Measurements from ENCODE around the gene ARFGAP1. TPM values are rescaled to one million over a fixed set of nuclear protein-coding genes. Genes with fewer than 3 reads are reported as not detected.

Gene ARFGAP1
- total and polyA plus RNA-seq, 2 experiments from 2014 or later = 41.5 to 95.5 TPM

- H3K4me2 ChIP-seq = peak overlapping the region; percentile 71
- peak; percentile 78 for ATAC-seq
- peak; percentile 90 for DNase-seq (ENCODE audit: low spot score)
- H3K79me2 ChIP-seq (replicated peaks; ENCODE audit: insufficient read depth) = no peaks in the 10 kb centered on the region
- H3K4me1 ChIP-seq (ENCODE audit: insufficient read depth) = peaks cover 20% of the 10 kb centered on the region
- H3K4me3 ChIP-seq = peak overlapping the region; percentile 35; the same call in 1 of the 2 replicates
- peak overlapping the region; percentile 81; the same call in 1 of the 2 replicates for H2AFZ ChIP-seq
- Mint-ChIP-seq H3K4me3 (peak overlapping the region; percentile 44; the same call in 2 of the 3 replicates), H3K27ac (no peak overlapping the region), H3K4me1 (peaks cover 31% of the 10 kb centered on the region), H3K9me3 (no peaks in the 10 kb centered on the region; the same call in 2 of the 3 replicates), H3K36me3 (ENCODE audit: low read depth) (no peaks in the 10 kb centered on the region), H3K27me3 (ENCODE audit: insufficient read depth, low read depth, poor library complexity) (peaks cover 23% of the 10 kb centered on the region)
- 0 out of 2 replicates have a peak, but pooled peaks cover 3% of the 10 kb centered on the region for H3K27me3 ChIP-seq (ENCODE audit: insufficient read depth)
- H3K36me3 ChIP-seq (ENCODE audit: insufficient read depth) = no peaks in the 10 kb centered on the region
- H4K20me1 ChIP-seq (replicated peaks; ENCODE audit: insufficient read depth) = no peaks in the 10 kb centered on the region
- peaks cover 6% of the 10 kb centered on the region; the same call in 1 of the 2 replicates for H3F3A ChIP-seq (replicated peaks; ENCODE audit: low read depth)
- no peaks in the 10 kb centered on the region for H3K9me2 ChIP-seq (ENCODE audit: insufficient read depth)
- peak; percentile 51 to 53 for TF ChIP-seq CTCF (conservative IDR thresholded peaks at IDR 0.05; ENCODE audit: low read depth in 2 of 2)
- TF ChIP-seq STAT1 (IDR thresholded peaks at IDR 0.05; ENCODE audit: unreplicated experiment) = no peak
- no peak for TF ChIP-seq NANOG (IDR thresholded peaks at IDR 0.05; ENCODE audit: borderline replicate concordance)
- H3K27ac ChIP-seq (ENCODE audit: low read depth) = no peak overlapping the region
Measured at GRCh38 chr20:63234693-63235398, 37.8 kb upstream of the ARFGAP1 start.

DNA sequence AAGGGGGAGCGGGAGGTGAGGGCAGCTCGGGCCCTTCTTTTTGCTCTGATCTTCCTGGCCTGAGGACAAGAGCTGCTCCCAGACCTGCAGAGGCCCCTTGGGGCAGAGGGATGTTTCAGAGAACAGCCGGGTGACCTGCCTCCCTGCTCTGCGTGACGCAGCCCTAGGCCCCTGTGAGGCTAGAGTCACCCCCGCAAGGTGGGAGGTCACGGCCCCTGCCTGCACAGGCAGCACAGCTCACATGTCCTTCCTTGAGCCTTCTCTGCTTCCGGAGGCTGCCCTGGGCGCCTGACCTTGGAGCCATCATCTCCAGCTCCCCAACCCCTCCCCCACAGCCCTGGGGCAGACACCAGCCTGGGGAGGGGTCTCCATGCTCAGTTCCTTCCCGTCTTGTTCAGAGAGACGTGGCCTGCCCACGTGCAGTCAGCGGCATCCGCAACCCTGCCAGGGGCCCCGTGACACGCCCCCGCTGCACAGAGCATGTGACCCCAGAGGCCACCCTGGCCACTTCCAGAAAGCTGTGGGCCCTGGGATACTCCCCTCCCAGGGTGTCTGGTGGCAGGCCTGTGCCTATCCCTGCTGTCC, 37.1 kb upstream of the ARFGAP1 start, which contains the start of gene BIRC7:
BIRC7 (plus strand) TSS at position 507 of the 585 bp plus-strand sequence. CDS start 192 bp downstream, outside the sequence.
- H3K9me2 ChIP-seq (ENCODE audit: insufficient read depth) = no peaks in the 10 kb centered on the region
- Mint-ChIP-seq H3K4me1 (peaks cover 24% of the 10 kb centered on the region), H3K4me3 (peak within 1 kb of the TSS; percentile 44; the same call in 2 of the 3 replicates), H3K9me3 (no peaks in the 10 kb centered on the region; the same call in 2 of the 3 replicates), H3K27ac (no peak within 1 kb of the TSS), H3K27me3 (ENCODE audit: insufficient read depth, low read depth, poor library complexity) (peaks cover 20% of the 10 kb centered on the region), H3K36me3 (ENCODE audit: low read depth) (no peaks in the 10 kb centered on the region)
- no peaks in the 10 kb centered on the region for H4K20me1 ChIP-seq (replicated peaks; ENCODE audit: insufficient read depth)
- peaks cover 2% of the 10 kb centered on the region; the same call in 1 of the 2 replicates for H3F3A ChIP-seq (replicated peaks; ENCODE audit: low read depth)
- DNase-seq (ENCODE audit: low spot score) = no peak
- no peak for ATAC-seq
- no peak within 1 kb of the TSS for H3K27ac ChIP-seq (ENCODE audit: low read depth)
- peak within 1 kb of the TSS; percentile 71; the same call in 1 of the 2 replicates for H3K4me2 ChIP-seq
- TF ChIP-seq REST (IDR thresholded peaks at IDR 0.05; ENCODE audit: unreplicated experiment) = no peak
- H3K36me3 ChIP-seq (ENCODE audit: insufficient read depth) = no peaks in the 10 kb centered on the region
- H3K4me1 ChIP-seq (ENCODE audit: insufficient read depth) = peaks cover 13% of the 10 kb centered on the region
- peak within 1 kb of the TSS; percentile 81; the same call in 1 of the 2 replicates for H2AFZ ChIP-seq
- H3K79me2 ChIP-seq (replicated peaks; ENCODE audit: insufficient read depth) = no peaks in the 10 kb centered on the region
- H3K27me3 ChIP-seq (ENCODE audit: insufficient read depth) = 0 out of 2 replicates have a peak, but pooled peaks cover 3% of the 10 kb centered on the region
- peak within 1 kb of the TSS; percentile 35; the same call in 1 of the 2 replicates for H3K4me3 ChIP-seq
